ENCODE measurements around the gene CLSTN2.

The CLSTN2 gene

GRCh38 chr3:140268103-140268502 lies 333.1 kb downstream of the CLSTN2 start:
- H2BK120ac ChIP-seq (ENCODE audit: low read depth, low read length): no peak overlapping the region
- peaks cover 0 to 2% (median 0%) of the 10 kb centered on the region in 3 experiments for H3K27me3 ChIP-seq (ENCODE audit: control insufficient read depth in 3 of 3, insufficient read depth in 3 of 3, low read depth in 1 of 3, low read length in 3 of 3)
- no peak overlapping the region for H2BK12ac ChIP-seq (ENCODE audit: low read length)
- no peaks in the 10 kb centered on the region for H3K79me1 ChIP-seq (ENCODE audit: low read depth, low read length)
- no peak overlapping the region for H3K18ac ChIP-seq (ENCODE audit: low read length)
- no peak overlapping the region for H3K14ac ChIP-seq (ENCODE audit: low read length)
- no peak overlapping the region for H3K4me2 ChIP-seq (ENCODE audit: insufficient read depth, low read length, poor library complexity, severe bottlenecking)
- no peak overlapping the region for H3K9ac ChIP-seq (ENCODE audit: low read depth, low read length, poor library complexity)
- H3K9me3 ChIP-seq (replicated peaks in 1 of 2; ENCODE audit: control insufficient read depth in 2 of 2, insufficient read depth in 1 of 2, low read depth in 1 of 2, low read length in 2 of 2): no peaks in the 10 kb centered on the region
- no peak overlapping the region for H3K4ac ChIP-seq (ENCODE audit: low read length)
- H3K23ac ChIP-seq (ENCODE audit: low read depth, low read length, poor library complexity): no peak overlapping the region
- H2BK15ac ChIP-seq (ENCODE audit: low read length): no peak overlapping the region
- no peak overlapping the region for H3K27ac ChIP-seq (replicated peaks; ENCODE audit: low read length)
- no peak overlapping the region for H2AFZ ChIP-seq (ENCODE audit: low read length)
- no peak overlapping the region for H4K8ac ChIP-seq (ENCODE audit: low read depth, low read length)
- no peak overlapping the region for H3K4me3 ChIP-seq (ENCODE audit: low read length in 2 of 2)
- H3K4me1 ChIP-seq (ENCODE audit: control insufficient read depth in 2 of 2, insufficient read depth in 1 of 2, low read depth in 1 of 2, low read length in 2 of 2): peaks cover 0 to 9% of the 10 kb centered on the region in 2 donors
- H2BK5ac ChIP-seq (ENCODE audit: low read length): no peak overlapping the region
- H3K36me3 ChIP-seq (replicated peaks in 1 of 2; ENCODE audit: control insufficient read depth in 2 of 2, insufficient read depth in 2 of 2, low read length in 2 of 2): no peaks in the 10 kb centered on the region
- no peak overlapping the region for H4K91ac ChIP-seq (ENCODE audit: low read depth, low read length, poor library complexity)
- no CpG with 5 or more reads among the region's 3 CpGs for WGBS, 2 donors (ENCODE audit: extremely low coverage in 2 of 2, insufficient read length in 2 of 2, insufficient replicate concordance in 1 of 2)
- no peak for DNase-seq (ENCODE audit: low spot score)
- no peak overlapping the region for H2AK5ac ChIP-seq (ENCODE audit: low read depth, low read length)

- no peak overlapping the region for H2BK5ac ChIP-seq (ENCODE audit: low read length)
- no peak overlapping the region for H2BK15ac ChIP-seq (ENCODE audit: low read length)
- no peaks in the 10 kb centered on the region for H3K79me1 ChIP-seq (ENCODE audit: low read depth, low read length)
- peaks cover 0 to 9% of the 10 kb centered on the region in 2 donors for H3K4me1 ChIP-seq (ENCODE audit: control insufficient read depth in 2 of 2, insufficient read depth in 1 of 2, low read depth in 1 of 2, low read length in 2 of 2)
- WGBS, 2 donors (ENCODE audit: extremely low coverage in 2 of 2, insufficient read length in 2 of 2, insufficient replicate concordance in 1 of 2): no CpG with 5 or more reads among the region's 2 CpGs
- H3K4me2 ChIP-seq (ENCODE audit: insufficient read depth, low read length, poor library complexity, severe bottlenecking): no peak overlapping the region
- no peak overlapping the region for H2AFZ ChIP-seq (ENCODE audit: low read length)
- no peak overlapping the region for H2BK120ac ChIP-seq (ENCODE audit: low read depth, low read length)
- H3K27ac ChIP-seq (replicated peaks; ENCODE audit: low read length): no peak overlapping the region
- H3K18ac ChIP-seq (ENCODE audit: low read length): no peak overlapping the region
- no peak overlapping the region for H2AK5ac ChIP-seq (ENCODE audit: low read depth, low read length)
- no peaks in the 10 kb centered on the region for H3K36me3 ChIP-seq (replicated peaks in 1 of 2; ENCODE audit: control insufficient read depth in 2 of 2, insufficient read depth in 2 of 2, low read length in 2 of 2)
- H3K4me3 ChIP-seq (ENCODE audit: low read length in 2 of 2): no peak overlapping the region
- peaks cover 0 to 2% (median 0%) of the 10 kb centered on the region in 3 experiments for H3K27me3 ChIP-seq (ENCODE audit: control insufficient read depth in 3 of 3, insufficient read depth in 3 of 3, low read depth in 1 of 3, low read length in 3 of 3)
- H2BK12ac ChIP-seq (ENCODE audit: low read length): no peak overlapping the region
- H3K9me3 ChIP-seq (replicated peaks in 1 of 2; ENCODE audit: control insufficient read depth in 2 of 2, insufficient read depth in 1 of 2, low read depth in 1 of 2, low read length in 2 of 2): no peaks in the 10 kb centered on the region
- no peak for DNase-seq (ENCODE audit: low spot score)
- H3K23ac ChIP-seq (ENCODE audit: low read depth, low read length, poor library complexity): no peak overlapping the region
- H3K14ac ChIP-seq (ENCODE audit: low read length): no peak overlapping the region
- no peak overlapping the region for H3K9ac ChIP-seq (ENCODE audit: low read depth, low read length, poor library complexity)
- no peak overlapping the region for H3K4ac ChIP-seq (ENCODE audit: low read length)
- no peak overlapping the region for H4K91ac ChIP-seq (ENCODE audit: low read depth, low read length, poor library complexity)
- no peak overlapping the region for H4K8ac ChIP-seq (ENCODE audit: low read depth, low read length)
Measured at GRCh38 chr3:140268610-140269009, 333.6 kb downstream of the CLSTN2 start.

- Histone ChIP-seq H3K18ac (ENCODE audit: low read length) (no peak overlapping the region), H2AFZ (ENCODE audit: low read length) (no peak overlapping the region), H3K9ac (ENCODE audit: low read depth, low read length, poor library complexity) (no peak overlapping the region), H3K4me2 (ENCODE audit: insufficient read depth, low read length, poor library complexity, severe bottlenecking) (no peak overlapping the region), H3K4me1 (ENCODE audit: control insufficient read depth in 2 of 2, insufficient read depth in 1 of 2, low read depth in 1 of 2, low read length in 2 of 2) (peaks cover 0 to 5% of the 10 kb centered on the region in 2 donors), H3K79me1 (ENCODE audit: low read depth, low read length) (no peaks in the 10 kb centered on the region), H3K4me3 (ENCODE audit: low read length in 2 of 2) (no peak overlapping the region), H2BK15ac (ENCODE audit: low read length) (no peak overlapping the region), H4K91ac (ENCODE audit: low read depth, low read length, poor library complexity) (no peak overlapping the region), H3K14ac (ENCODE audit: low read length) (no peak overlapping the region), H2BK120ac (ENCODE audit: low read depth, low read length) (no peak overlapping the region), H2AK5ac (ENCODE audit: low read depth, low read length) (no peak overlapping the region), H3K23ac (ENCODE audit: low read depth, low read length, poor library complexity) (no peak overlapping the region), H3K27me3 (ENCODE audit: control insufficient read depth in 3 of 3, insufficient read depth in 3 of 3, low read depth in 1 of 3, low read length in 3 of 3) (peaks cover 0 to 2% (median 0%) of the 10 kb centered on the region in 3 experiments), H3K36me3 (replicated peaks in 1 of 2; ENCODE audit: control insufficient read depth in 2 of 2, insufficient read depth in 2 of 2, low read length in 2 of 2) (no peaks in the 10 kb centered on the region), H3K4ac (ENCODE audit: low read length) (no peak overlapping the region), H3K27ac (replicated peaks; ENCODE audit: low read length) (no peak overlapping the region), H3K9me3 (replicated peaks in 1 of 2; ENCODE audit: control insufficient read depth in 2 of 2, insufficient read depth in 1 of 2, low read depth in 1 of 2, low read length in 2 of 2) (no peaks in the 10 kb centered on the region), H4K8ac (ENCODE audit: low read depth, low read length) (no peak overlapping the region), H2BK5ac (ENCODE audit: low read length) (no peak overlapping the region), H2BK12ac (ENCODE audit: low read length) (no peak overlapping the region)
- WGBS, 2 donors (ENCODE audit: extremely low coverage in 2 of 2, insufficient read length in 2 of 2, insufficient replicate concordance in 1 of 2): no CpG with 5 or more reads among the region's 3 CpGs
- no peak for DNase-seq (ENCODE audit: low spot score)
Measured at GRCh38 chr3:140270329-140270728, 335.3 kb downstream of the CLSTN2 start.

- no peak overlapping the region for H3K14ac ChIP-seq (ENCODE audit: low read length)
- no peak overlapping the region for H2AFZ ChIP-seq (ENCODE audit: low read length)
- DNase-seq (ENCODE audit: low spot score): no peak
- H3K27me3 ChIP-seq (ENCODE audit: control insufficient read depth in 3 of 3, insufficient read depth in 3 of 3, low read depth in 1 of 3, low read length in 3 of 3): peaks cover 0 to 5% (median 2%) of the 10 kb centered on the region in 3 experiments
- no peak overlapping the region for H2AK5ac ChIP-seq (ENCODE audit: low read depth, low read length)
- H3K4me1 ChIP-seq (ENCODE audit: control insufficient read depth in 2 of 2, insufficient read depth in 1 of 2, low read depth in 1 of 2, low read length in 2 of 2): no peaks in the 10 kb centered on the region
- H3K23ac ChIP-seq (ENCODE audit: low read depth, low read length, poor library complexity): no peak overlapping the region
- H3K36me3 ChIP-seq (replicated peaks in 1 of 2; ENCODE audit: control insufficient read depth in 2 of 2, insufficient read depth in 2 of 2, low read length in 2 of 2): no peaks in the 10 kb centered on the region
- H3K27ac ChIP-seq (replicated peaks; ENCODE audit: low read length): no peak overlapping the region
- no peak overlapping the region for H2BK15ac ChIP-seq (ENCODE audit: low read length)
- no peak overlapping the region for H3K18ac ChIP-seq (ENCODE audit: low read length)
- no peaks in the 10 kb centered on the region for H3K9me3 ChIP-seq (replicated peaks in 1 of 2; ENCODE audit: control insufficient read depth in 2 of 2, insufficient read depth in 1 of 2, low read depth in 1 of 2, low read length in 2 of 2)
- H3K79me1 ChIP-seq (ENCODE audit: low read depth, low read length): no peaks in the 10 kb centered on the region
- no peak overlapping the region for H3K4me3 ChIP-seq (ENCODE audit: low read length in 2 of 2)
- no peak overlapping the region for H2BK12ac ChIP-seq (ENCODE audit: low read length)
- H2BK120ac ChIP-seq (ENCODE audit: low read depth, low read length): no peak overlapping the region
- no peak overlapping the region for H4K91ac ChIP-seq (ENCODE audit: low read depth, low read length, poor library complexity)
- no peak overlapping the region for H4K8ac ChIP-seq (ENCODE audit: low read depth, low read length)
- no peak overlapping the region for H3K9ac ChIP-seq (ENCODE audit: low read depth, low read length, poor library complexity)
- no CpG with 5 or more reads among the region's 5 CpGs for WGBS, 2 donors (ENCODE audit: extremely low coverage in 2 of 2, insufficient read length in 2 of 2, insufficient replicate concordance in 1 of 2)
- H3K4ac ChIP-seq (ENCODE audit: low read length): no peak overlapping the region
- no peak overlapping the region for H3K4me2 ChIP-seq (ENCODE audit: insufficient read depth, low read length, poor library complexity, severe bottlenecking)
- H2BK5ac ChIP-seq (ENCODE audit: low read length): no peak overlapping the region
Measured at GRCh38 chr3:140273542-140274195, 338.7 kb downstream of the CLSTN2 start.

Data from neuronal stem cell (in vitro differentiated cells).